Endothelial cell (in vitro differentiated cells): Measurements from ENCODE around the gene RBM5. TPM values are rescaled to one million over a fixed set of nuclear protein-coding genes. Genes with fewer than 3 reads are reported as not detected.

Experiments
- DNase-seq: peaks from one replicate; pipeline ENCODE4 v3.0.0; 2021; ENCODE audit warnings: low spot score
- H3K27ac Mint-ChIP-seq: one replicate; pipeline ENCODE4 v1.8.0; 2021; ENCODE audit warnings: mixed read lengths, inconsistent platforms; ENCODE audit not compliant: unreplicated experiment
- H3K27me3 Mint-ChIP-seq: one replicate; pipeline ENCODE4 v1.8.0; 2021; ENCODE audit warnings: mild to moderate bottlenecking, moderate library complexity, mixed read lengths, inconsistent platforms; ENCODE audit not compliant: unreplicated experiment
- H3K36me3 Mint-ChIP-seq: one replicate; pipeline ENCODE4 v1.8.0; 2021; ENCODE audit warnings: mild to moderate bottlenecking, low read depth, mixed read lengths, inconsistent platforms; ENCODE audit not compliant: unreplicated experiment
- H3K4me1 Mint-ChIP-seq: one replicate; pipeline ENCODE4 v1.8.0; 2021; ENCODE audit warnings: mild to moderate bottlenecking, mixed read lengths, inconsistent platforms; ENCODE audit not compliant: unreplicated experiment
- H3K4me3 Mint-ChIP-seq: one replicate; pipeline ENCODE4 v1.8.0; 2021; ENCODE audit warnings: mild to moderate bottlenecking, mixed read lengths, inconsistent platforms; ENCODE audit not compliant: unreplicated experiment
- H3K9me3 Mint-ChIP-seq: one replicate; pipeline ENCODE4 v1.8.0; 2021; ENCODE audit warnings: mixed read lengths, inconsistent platforms; ENCODE audit not compliant: unreplicated experiment
- total RNA-seq: library from RNA; stranded (reverse); fragmentation: NEBNext Ultra II Directional; extraction: Animal tissue kit (Norgen Biotek cat#: 25700); gene quantifications from one replicate; pipeline ENCODE4 v1.2.1, GENCODE V29; 2021; ENCODE audit not compliant: unreplicated experiment
- TF ChIP-seq, protein P1 (sequence below): fragments of 200-600 bp; sonication (generic); IDR thresholded peaks from one replicate; pipeline ENCODE4 v1.5.0; 2021; ENCODE audit warnings: antibody characterized with exemption; ENCODE audit not compliant: unreplicated experiment

The RBM5 gene
- total RNA-seq, 1 donor from 2014 or later, result 219 TPM

- Mint-ChIP-seq H3K36me3 (peaks cover 12% of the 10 kb centered on the region), H3K27ac (no peak overlapping the region), H3K9me3 (no peaks in the 10 kb centered on the region), H3K27me3 (peaks cover 2% of the 10 kb centered on the region), H3K4me3 (no peak overlapping the region), H3K4me1 (peaks cover 44% of the 10 kb centered on the region)
- TF ChIP-seq, protein P1, sequence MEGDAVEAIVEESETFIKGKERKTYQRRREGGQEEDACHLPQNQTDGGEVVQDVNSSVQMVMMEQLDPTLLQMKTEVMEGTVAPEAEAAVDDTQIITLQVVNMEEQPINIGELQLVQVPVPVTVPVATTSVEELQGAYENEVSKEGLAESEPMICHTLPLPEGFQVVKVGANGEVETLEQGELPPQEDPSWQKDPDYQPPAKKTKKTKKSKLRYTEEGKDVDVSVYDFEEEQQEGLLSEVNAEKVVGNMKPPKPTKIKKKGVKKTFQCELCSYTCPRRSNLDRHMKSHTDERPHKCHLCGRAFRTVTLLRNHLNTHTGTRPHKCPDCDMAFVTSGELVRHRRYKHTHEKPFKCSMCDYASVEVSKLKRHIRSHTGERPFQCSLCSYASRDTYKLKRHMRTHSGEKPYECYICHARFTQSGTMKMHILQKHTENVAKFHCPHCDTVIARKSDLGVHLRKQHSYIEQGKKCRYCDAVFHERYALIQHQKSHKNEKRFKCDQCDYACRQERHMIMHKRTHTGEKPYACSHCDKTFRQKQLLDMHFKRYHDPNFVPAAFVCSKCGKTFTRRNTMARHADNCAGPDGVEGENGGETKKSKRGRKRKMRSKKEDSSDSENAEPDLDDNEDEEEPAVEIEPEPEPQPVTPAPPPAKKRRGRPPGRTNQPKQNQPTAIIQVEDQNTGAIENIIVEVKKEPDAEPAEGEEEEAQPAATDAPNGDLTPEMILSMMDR, result no peak
- DNase-seq, result no peak
These were observed 72.6 kb downstream of the RBM5 start for GRCh38 chr3:50161320-50161719.

DNA sequence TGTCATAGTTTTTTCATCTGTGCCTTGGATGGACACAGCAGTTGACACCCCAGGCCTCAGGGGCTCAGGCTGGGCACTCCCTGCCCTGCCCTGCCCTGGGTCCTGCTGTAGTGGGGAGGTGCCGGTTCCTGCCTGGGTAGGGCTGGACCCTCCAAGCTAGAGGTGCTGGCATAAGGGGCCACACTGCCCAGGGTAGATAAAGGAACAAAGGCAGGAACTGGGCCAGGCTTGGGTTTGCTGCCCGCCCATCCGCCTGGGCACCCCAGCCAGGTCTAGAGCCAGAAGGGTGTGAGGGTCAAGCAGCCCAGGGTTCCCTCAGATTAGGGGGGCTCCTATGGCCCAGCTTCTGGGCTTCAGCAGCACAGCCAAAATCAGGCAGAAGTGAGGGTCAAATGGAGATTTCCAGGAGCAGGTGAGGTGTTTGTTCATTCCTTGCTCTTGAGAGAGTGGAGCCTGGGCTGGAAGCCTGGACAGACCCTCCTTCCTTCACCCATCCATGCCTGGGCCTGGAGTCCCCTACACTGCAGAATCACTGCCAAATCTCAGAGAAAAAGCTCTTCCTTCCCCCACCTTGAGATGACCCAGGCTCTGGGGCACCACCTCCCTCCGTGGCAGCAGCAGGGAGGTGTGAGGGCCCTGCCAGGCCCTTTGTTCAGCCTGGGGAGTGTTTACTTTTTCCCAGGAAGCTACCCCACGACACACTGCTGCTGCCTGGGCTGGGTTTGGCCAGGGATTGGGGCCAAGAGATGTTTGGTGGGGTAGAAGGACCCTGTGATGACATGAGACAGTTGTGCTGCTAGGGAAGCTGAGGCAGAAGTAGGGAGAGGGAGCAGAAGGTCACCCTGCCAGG is 73.5 kb downstream of the RBM5 start:
- Mint-ChIP-seq H3K4me3 (no peak overlapping the region), H3K9me3 (no peaks in the 10 kb centered on the region), H3K27ac (no peak overlapping the region), H3K36me3 (peaks cover 12% of the 10 kb centered on the region), H3K4me1 (peaks cover 50% of the 10 kb centered on the region), H3K27me3 (peaks cover 6% of the 10 kb centered on the region)
- no peak for DNase-seq
- TF ChIP-seq, protein P1, result no peak

DNA sequence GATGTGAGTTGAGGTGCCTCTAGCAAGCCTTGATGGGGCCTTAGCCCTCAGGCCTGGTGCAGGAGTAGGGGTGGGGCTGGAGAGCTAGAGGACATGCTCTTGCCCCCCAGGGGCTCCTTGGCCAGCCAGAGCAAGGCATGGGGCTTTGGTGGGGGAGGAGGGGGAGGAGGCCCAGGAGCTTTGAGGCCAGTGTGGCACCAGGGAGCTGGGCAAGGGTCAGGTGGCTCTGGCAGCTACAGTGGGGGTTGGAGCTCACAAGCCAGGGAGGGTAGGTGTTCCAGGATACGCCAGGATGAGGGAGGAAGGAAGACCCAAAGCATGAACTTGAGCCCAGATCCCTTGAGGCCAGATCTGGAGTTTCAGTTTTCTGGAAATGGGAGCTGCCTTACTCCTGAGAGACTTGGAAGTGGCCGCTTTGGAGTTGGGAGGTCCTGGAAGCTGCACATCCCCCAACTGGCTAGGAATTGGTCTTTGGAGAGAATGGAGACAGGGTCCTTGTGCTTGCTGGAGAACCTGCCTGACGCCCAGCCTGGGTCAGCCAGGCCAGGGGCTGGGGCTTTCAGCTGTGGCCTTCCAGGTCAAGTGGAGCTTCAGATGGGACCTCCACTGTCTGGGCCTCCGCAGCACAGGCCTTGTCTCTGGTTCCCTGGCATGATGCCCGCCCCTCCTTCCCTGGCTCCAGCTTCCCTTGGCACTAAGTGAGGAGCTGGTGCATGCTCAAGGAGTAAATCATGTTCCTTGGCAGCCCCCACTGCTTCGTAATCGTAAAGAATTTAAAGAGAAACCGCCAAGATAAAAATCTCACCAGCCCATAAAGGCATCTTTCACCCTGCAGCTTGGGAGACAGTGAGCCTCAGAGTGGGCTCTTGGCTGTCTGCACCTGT is 75.1 kb downstream of the RBM5 start:
- no peak for DNase-seq
- no peaks in the 10 kb centered on the region for H3K9me3 Mint-ChIP-seq
- TF ChIP-seq, protein P1, result no peak
- no peak overlapping the region for H3K4me3 Mint-ChIP-seq
- peaks cover 5% of the 10 kb centered on the region for H3K27me3 Mint-ChIP-seq
- peaks cover 43% of the 10 kb centered on the region for H3K4me1 Mint-ChIP-seq
- no peak overlapping the region for H3K27ac Mint-ChIP-seq
- H3K36me3 Mint-ChIP-seq, result peaks cover 12% of the 10 kb centered on the region

DNA sequence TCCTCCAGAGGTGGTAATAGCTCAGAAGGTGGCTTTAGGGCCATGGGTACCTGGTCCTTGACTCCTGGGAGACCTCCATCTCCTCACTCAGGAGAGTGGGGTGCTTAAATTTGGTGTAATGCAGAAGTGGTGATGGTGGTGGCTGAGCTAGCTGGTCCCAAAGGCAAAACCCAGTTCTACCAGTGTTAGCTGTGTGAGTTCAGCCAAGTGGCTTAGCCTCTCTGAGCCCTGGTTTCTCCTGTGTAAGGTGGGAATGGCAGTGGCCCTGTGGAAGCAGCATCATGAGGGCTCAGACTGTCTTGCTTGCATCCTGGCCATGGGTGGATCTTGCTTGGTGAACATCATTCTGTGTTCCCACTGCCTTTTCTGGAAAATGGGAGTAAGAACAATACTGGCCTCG is 75.8 kb downstream of the RBM5 start:
- Mint-ChIP-seq H3K27ac (no peak overlapping the region), H3K4me1 (peaks cover 41% of the 10 kb centered on the region), H3K4me3 (peak overlapping the region; percentile 68), H3K27me3 (peaks cover 4% of the 10 kb centered on the region), H3K36me3 (peaks cover 12% of the 10 kb centered on the region), H3K9me3 (no peaks in the 10 kb centered on the region)
- no peak for DNase-seq
- TF ChIP-seq, protein P1, result no peak
